GM21737 (cell line): Measurements from ENCODE around the gene PIEZO1.
"Not testable (repeated sequence)": the region's sequence is repeated elsewhere in the genome, so short reads cannot be mapped to it uniquely, and the experiment has no call there.

Source experiments
- ATAC-seq: cut with Tn5 transposase; IDR thresholded peaks from one replicate; pipeline ENCODE4 v1.9.1; 2021; ENCODE audit warnings: mild to moderate bottlenecking, moderate library complexity; ENCODE audit not compliant: unreplicated experiment

PIEZO1 gene

GRCh38 chr16:88785106-88785924 lies at the start of gene PIEZO1:
TSS of gene PIEZO1 (minus strand) at chr16:88785220. CDS start at chr16:88784964, 256 bp downstream.
- ATAC-seq: no peak

- ATAC-seq: no peak
Measured at GRCh38 chr16:88834670-88835069, 49.6 kb upstream of the PIEZO1 start.

GRCh38 chr16:88833086-88833485 lies 48.1 kb upstream of the PIEZO1 start:
- ATAC-seq: no peak

GRCh38 chr16:88831838-88832237 lies 46.8 kb upstream of the PIEZO1 start:
- ATAC-seq: no peak

GRCh38 chr16:88830783-88831182 lies 45.8 kb upstream of the PIEZO1 start:
- no peak for ATAC-seq

- no peak for ATAC-seq
Measured at GRCh38 chr16:88830258-88830657, 45.2 kb upstream of the PIEZO1 start.

GRCh38 chr16:88828711-88829110 lies 43.7 kb upstream of the PIEZO1 start:
- no peak for ATAC-seq

GRCh38 chr16:88827727-88828126 lies 42.7 kb upstream of the PIEZO1 start:
- no peak for ATAC-seq

GRCh38 chr16:88826070-88826840 lies 41.2 kb upstream of the PIEZO1 start:
- no peak for ATAC-seq

- no peak for ATAC-seq
Measured at GRCh38 chr16:88825146-88825545, 40.1 kb upstream of the PIEZO1 start.

- no peak for ATAC-seq
Measured at GRCh38 chr16:88824256-88825077, 39.4 kb upstream of the PIEZO1 start.

- not testable (repeated sequence) for ATAC-seq
Measured at GRCh38 chr16:88823646-88824045, 38.6 kb upstream of the PIEZO1 start.

GRCh38 chr16:88822281-88823040 lies 37.4 kb upstream of the PIEZO1 start:
- no peak for ATAC-seq

GRCh38 chr16:88821168-88821850 lies 36.3 kb upstream of the PIEZO1 start:
- ATAC-seq: no peak

GRCh38 chr16:88820385-88821025 lies 35.5 kb upstream of the PIEZO1 start:
- ATAC-seq: no peak

GRCh38 chr16:88819126-88819525 lies 34.1 kb upstream of the PIEZO1 start:
- no peak for ATAC-seq

GRCh38 chr16:88818575-88818874 lies 33.5 kb upstream of the PIEZO1 start:
- no peak for ATAC-seq

GRCh38 chr16:88817785-88818574 lies 33.0 kb upstream of the PIEZO1 start:
- no peak for ATAC-seq
